Stimulated activated CD4-positive, alpha-beta T cell treated with anti-CD3 and anti-CD28 coated beads, Interleukin-4, amount 100 ng/mL, for 4 hours (primary cell): ENCODE results near the gene LRRC75B.
"Not testable (repeated sequence)": the region's sequence is repeated elsewhere in the genome, so short reads cannot be mapped to it uniquely, and the experiment has no call there.

Experiments
- DNase-seq, 2 experiments: peaks; one replicate each; pipeline ENCODE4 v3.0.0-alpha.2; 2020

Gene LRRC75B

GRCh38 chr22:24602105-24602749, 9.4 kb upstream of the LRRC75B start:
- not testable (repeated sequence) for DNase-seq

- no peak for DNase-seq
Observed at GRCh38 chr22:24601217-24602104, 8.6 kb upstream of the LRRC75B start.

GRCh38 chr22:24599958-24600715, 7.3 kb upstream of the LRRC75B start:
- DNase-seq = not testable (repeated sequence)

- DNase-seq = no peak
Observed at GRCh38 chr22:24599514-24599913, 6.6 kb upstream of the LRRC75B start.

- not testable (repeated sequence) for DNase-seq
Observed at GRCh38 chr22:24597076-24597475, 4.2 kb upstream of the LRRC75B start.

GRCh38 chr22:24595863-24596262, 3.0 kb upstream of the LRRC75B start:
- DNase-seq = no peak

GRCh38 chr22:24595228-24595627, 2.4 kb upstream of the LRRC75B start:
- no peak for DNase-seq

GRCh38 chr22:24594569-24595120, 1.8 kb upstream of the LRRC75B start:
- no peak for DNase-seq

- no peak for DNase-seq
Observed at GRCh38 chr22:24593836-24594568, 1.1 kb upstream of the LRRC75B start.

GRCh38 chr22:24593559-24593835, 624 bp upstream of the LRRC75B start:
- DNase-seq = not testable (repeated sequence)

GRCh38 chr22:24592058-24592850, 619 bp downstream of the LRRC75B start:
- DNase-seq = no peak

- no peak for DNase-seq
Observed at GRCh38 chr22:24591286-24591830, 1.5 kb downstream of the LRRC75B start.

- DNase-seq = no peak
Observed at GRCh38 chr22:24590596-24591173, 2.2 kb downstream of the LRRC75B start.

GRCh38 chr22:24589518-24590030, 3.3 kb downstream of the LRRC75B start:
- no peak for DNase-seq

GRCh38 chr22:24588757-24589481, 4.0 kb downstream of the LRRC75B start:
- DNase-seq = no peak

GRCh38 chr22:24588381-24588756, 4.5 kb downstream of the LRRC75B start:
- no peak for DNase-seq

- no peak for DNase-seq
Observed at GRCh38 chr22:24587948-24588347, 4.9 kb downstream of the LRRC75B start.

- no peak for DNase-seq
Observed at GRCh38 chr22:24587251-24587650, 5.6 kb downstream of the LRRC75B start.

- no peak for DNase-seq
Observed at GRCh38 chr22:24585927-24586546, 6.8 kb downstream of the LRRC75B start.

- no peak for DNase-seq
Observed at GRCh38 chr22:24585461-24585860, 7.4 kb downstream of the LRRC75B start.
